C4-2B (cell line): ENCODE results near the gene CLMN.

ENCODE experiments used
- ZFX ChIP-seq: fragments of 450-650 bp; IDR thresholded peaks from 2 replicates; pipeline ENCODE4 v1.6.1; 2017
- TF ChIP-seq, protein P1 (sequence below): fragments of 450-650 bp; conservative IDR thresholded peaks from 2 replicates; pipeline ENCODE4 v1.5.1; 2017; ENCODE audit warnings: mild to moderate bottlenecking

DNA sequence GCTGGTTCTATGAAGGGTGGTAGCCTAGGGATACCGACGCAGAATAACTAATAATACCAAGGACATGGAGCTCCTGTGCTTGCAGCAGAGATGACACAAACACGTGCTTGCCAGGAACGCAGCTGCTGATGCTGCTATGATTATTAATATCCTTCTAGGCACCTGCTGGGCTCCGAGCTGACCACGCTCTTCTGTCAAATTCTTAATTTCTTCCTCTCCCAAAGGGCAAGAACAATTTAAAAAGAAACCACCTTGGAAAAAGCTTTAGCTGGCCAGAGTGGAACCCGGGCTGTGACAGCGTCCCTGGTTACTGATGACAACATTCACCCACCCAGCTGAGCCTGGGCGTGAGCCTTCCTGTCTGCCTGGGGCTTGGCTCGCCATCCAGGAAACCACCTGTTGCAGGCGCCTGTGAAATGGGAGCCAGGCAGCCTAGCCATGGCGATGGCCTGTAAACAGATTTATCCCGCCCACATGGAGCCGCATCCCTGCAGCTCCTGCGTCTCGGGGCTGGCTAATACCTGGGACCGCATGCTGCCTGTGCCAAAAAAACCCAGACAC is 28.8 kb downstream of the CLMN start:
- TF ChIP-seq, protein P1, sequence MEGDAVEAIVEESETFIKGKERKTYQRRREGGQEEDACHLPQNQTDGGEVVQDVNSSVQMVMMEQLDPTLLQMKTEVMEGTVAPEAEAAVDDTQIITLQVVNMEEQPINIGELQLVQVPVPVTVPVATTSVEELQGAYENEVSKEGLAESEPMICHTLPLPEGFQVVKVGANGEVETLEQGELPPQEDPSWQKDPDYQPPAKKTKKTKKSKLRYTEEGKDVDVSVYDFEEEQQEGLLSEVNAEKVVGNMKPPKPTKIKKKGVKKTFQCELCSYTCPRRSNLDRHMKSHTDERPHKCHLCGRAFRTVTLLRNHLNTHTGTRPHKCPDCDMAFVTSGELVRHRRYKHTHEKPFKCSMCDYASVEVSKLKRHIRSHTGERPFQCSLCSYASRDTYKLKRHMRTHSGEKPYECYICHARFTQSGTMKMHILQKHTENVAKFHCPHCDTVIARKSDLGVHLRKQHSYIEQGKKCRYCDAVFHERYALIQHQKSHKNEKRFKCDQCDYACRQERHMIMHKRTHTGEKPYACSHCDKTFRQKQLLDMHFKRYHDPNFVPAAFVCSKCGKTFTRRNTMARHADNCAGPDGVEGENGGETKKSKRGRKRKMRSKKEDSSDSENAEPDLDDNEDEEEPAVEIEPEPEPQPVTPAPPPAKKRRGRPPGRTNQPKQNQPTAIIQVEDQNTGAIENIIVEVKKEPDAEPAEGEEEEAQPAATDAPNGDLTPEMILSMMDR = no peak
- TF ChIP-seq ZFX = no peak
